Progenitor cell of endocrine pancreas (in vitro differentiated cells): ENCODE results near the gene BEST1. TPM values are rescaled to one million over a fixed set of nuclear protein-coding genes. Genes with fewer than 3 reads are reported as not detected.

Source experiments
- DNase-seq: peaks from one replicate; pipeline ENCODE4 v3.0.0; 2021; ENCODE audit warnings: low spot score; ENCODE audit not compliant: unreplicated experiment
- H3K27ac Mint-ChIP-seq: 2 replicates; pipeline ENCODE4 v1.8.0; 2021; ENCODE audit warnings: mild to moderate bottlenecking, moderate library complexity, mixed read lengths
- H3K27me3 Mint-ChIP-seq: 2 replicates; pipeline ENCODE4 v1.8.0; 2021; ENCODE audit warnings: mixed read lengths
- H3K36me3 Mint-ChIP-seq: 2 replicates; pipeline ENCODE4 v1.8.0; 2022; ENCODE audit warnings: mixed read lengths; ENCODE audit not compliant: insufficient read depth
- H3K4me1 Mint-ChIP-seq: 2 replicates; pipeline ENCODE4 v1.8.0; 2021; ENCODE audit warnings: low read depth, mixed read lengths
- H3K4me3 Mint-ChIP-seq: 2 replicates; pipeline ENCODE4 v1.8.0; 2021; ENCODE audit warnings: low read depth, mild to moderate bottlenecking, moderate library complexity, mixed read lengths
- H3K9me3 Mint-ChIP-seq: 2 replicates; pipeline ENCODE4 v1.8.0; 2021; ENCODE audit warnings: low read depth, mixed read lengths
- CTCF ChIP-seq: fragments of 200-600 bp; sonication (generic); IDR thresholded peaks from one replicate; pipeline ENCODE4 v1.5.0; 2021; ENCODE audit warnings: antibody characterized with exemption, mild to moderate bottlenecking; ENCODE audit not compliant: unreplicated experiment
- total RNA-seq: library from RNA; stranded (reverse); gene quantifications from 2 replicates; pipeline ENCODE4 v1.2.1, GENCODE V29; 2021

Gene BEST1
- total RNA-seq, 1 donor from 2014 or later, result 0.34 TPM

- Mint-ChIP-seq H3K27me3 (no peaks in the 10 kb centered on the region), H3K9me3 (no peaks in the 10 kb centered on the region), H3K36me3 (peaks cover 25% of the 10 kb centered on the region), H3K4me3 (peak overlapping the region; percentile 95), H3K27ac (peak overlapping the region; percentile 98), H3K4me1 (peaks cover 50% of the 10 kb centered on the region)
- peak; percentile 7 for TF ChIP-seq CTCF
- peak; percentile 29 for DNase-seq
These were observed 18.0 kb downstream of the BEST1 start for GRCh38 chr11:61967924-61968757.

GRCh38 chr11:61968758-61969390 is 18.7 kb downstream of the BEST1 start:
- H3K36me3 Mint-ChIP-seq, result peaks cover 19% of the 10 kb centered on the region
- peaks cover 56% of the 10 kb centered on the region for H3K4me1 Mint-ChIP-seq
- no peak for DNase-seq
- H3K4me3 Mint-ChIP-seq, result peak overlapping the region; percentile 95
- H3K27me3 Mint-ChIP-seq, result no peaks in the 10 kb centered on the region
- no peaks in the 10 kb centered on the region for H3K9me3 Mint-ChIP-seq
- peak overlapping the region; percentile 98 for H3K27ac Mint-ChIP-seq
- TF ChIP-seq CTCF, result no peak

GRCh38 chr11:61969391-61969758 is 19.2 kb downstream of the BEST1 start:
- no peaks in the 10 kb centered on the region for H3K27me3 Mint-ChIP-seq
- peaks cover 14% of the 10 kb centered on the region for H3K36me3 Mint-ChIP-seq
- H3K9me3 Mint-ChIP-seq, result no peaks in the 10 kb centered on the region
- peak overlapping the region; percentile 37 for H3K4me3 Mint-ChIP-seq
- DNase-seq, result no peak
- H3K4me1 Mint-ChIP-seq, result peaks cover 54% of the 10 kb centered on the region
- H3K27ac Mint-ChIP-seq, result no peak overlapping the region
- TF ChIP-seq CTCF, result no peak

- Mint-ChIP-seq H3K36me3 (peaks cover 8% of the 10 kb centered on the region), H3K27ac (no peak overlapping the region), H3K27me3 (no peaks in the 10 kb centered on the region), H3K9me3 (no peaks in the 10 kb centered on the region), H3K4me3 (peak overlapping the region; percentile 37), H3K4me1 (peaks cover 53% of the 10 kb centered on the region)
- TF ChIP-seq CTCF, result no peak
- DNase-seq, result no peak
These were observed 19.9 kb downstream of the BEST1 start for GRCh38 chr11:61969838-61970662.
